RWPE1 (cell line): Measurements from ENCODE around the gene SLIT3.

Experiments
- CTCF ChIA-PET: fragments of 350-600 bp; sonication (Branson Sonifier 250); formaldehyde crosslinking; extraction: SDS; loops from one replicate; lab custom pipeline; 2021; lab: Yijun Ruan, JAX
- POLR2A ChIA-PET: fragments of 400-600 bp; formaldehyde crosslinking; extraction: SDS; loops from one replicate; lab custom pipeline; 2020; ENCODE audit warnings: antibody characterized with exemption; ENCODE audit not compliant: low non-redundant PET; lab: Yijun Ruan, JAX
- DNase-seq: peaks from one replicate; pipeline ENCODE4 v3.0.0; 2012; ENCODE audit warnings: low spot score
- H3K27ac ChIP-seq: fragments of 450-650 bp; 2 replicates; pipeline ENCODE4 v1.5.1; 2017
- TF ChIP-seq, protein P1 (sequence below): fragments of 450-650 bp; conservative IDR thresholded peaks from 2 replicates; pipeline ENCODE4 v1.5.1; 2017; ENCODE audit warnings: low read depth, mild to moderate bottlenecking

SLIT3 gene

DNA sequence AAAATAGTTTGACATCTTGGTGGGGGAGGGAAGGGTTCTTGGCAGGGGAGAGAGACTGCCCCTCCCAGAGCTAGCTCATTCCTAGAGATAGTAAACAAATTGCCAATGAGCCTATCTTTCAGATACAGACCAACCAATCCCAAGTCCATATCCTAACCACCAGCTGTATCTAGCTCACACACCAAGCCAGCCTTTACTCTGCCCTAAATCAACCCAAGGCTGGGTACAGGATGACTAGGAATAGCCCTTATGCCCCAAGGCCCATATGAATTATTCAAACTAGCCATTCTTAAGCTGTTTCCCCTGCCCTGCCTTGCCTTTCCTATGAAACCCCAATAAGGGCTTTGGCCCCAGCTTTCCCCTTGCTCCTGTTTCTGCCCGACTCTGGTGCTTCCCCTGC, 440.4 kb downstream of the SLIT3 start:
- CTCF ChIA-PET: no interaction called here
- H3K27ac ChIP-seq: no peak overlapping the region
- TF ChIP-seq, protein P1, sequence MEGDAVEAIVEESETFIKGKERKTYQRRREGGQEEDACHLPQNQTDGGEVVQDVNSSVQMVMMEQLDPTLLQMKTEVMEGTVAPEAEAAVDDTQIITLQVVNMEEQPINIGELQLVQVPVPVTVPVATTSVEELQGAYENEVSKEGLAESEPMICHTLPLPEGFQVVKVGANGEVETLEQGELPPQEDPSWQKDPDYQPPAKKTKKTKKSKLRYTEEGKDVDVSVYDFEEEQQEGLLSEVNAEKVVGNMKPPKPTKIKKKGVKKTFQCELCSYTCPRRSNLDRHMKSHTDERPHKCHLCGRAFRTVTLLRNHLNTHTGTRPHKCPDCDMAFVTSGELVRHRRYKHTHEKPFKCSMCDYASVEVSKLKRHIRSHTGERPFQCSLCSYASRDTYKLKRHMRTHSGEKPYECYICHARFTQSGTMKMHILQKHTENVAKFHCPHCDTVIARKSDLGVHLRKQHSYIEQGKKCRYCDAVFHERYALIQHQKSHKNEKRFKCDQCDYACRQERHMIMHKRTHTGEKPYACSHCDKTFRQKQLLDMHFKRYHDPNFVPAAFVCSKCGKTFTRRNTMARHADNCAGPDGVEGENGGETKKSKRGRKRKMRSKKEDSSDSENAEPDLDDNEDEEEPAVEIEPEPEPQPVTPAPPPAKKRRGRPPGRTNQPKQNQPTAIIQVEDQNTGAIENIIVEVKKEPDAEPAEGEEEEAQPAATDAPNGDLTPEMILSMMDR: no peak
- POLR2A ChIA-PET: no interaction called here
- no peak for DNase-seq

DNA sequence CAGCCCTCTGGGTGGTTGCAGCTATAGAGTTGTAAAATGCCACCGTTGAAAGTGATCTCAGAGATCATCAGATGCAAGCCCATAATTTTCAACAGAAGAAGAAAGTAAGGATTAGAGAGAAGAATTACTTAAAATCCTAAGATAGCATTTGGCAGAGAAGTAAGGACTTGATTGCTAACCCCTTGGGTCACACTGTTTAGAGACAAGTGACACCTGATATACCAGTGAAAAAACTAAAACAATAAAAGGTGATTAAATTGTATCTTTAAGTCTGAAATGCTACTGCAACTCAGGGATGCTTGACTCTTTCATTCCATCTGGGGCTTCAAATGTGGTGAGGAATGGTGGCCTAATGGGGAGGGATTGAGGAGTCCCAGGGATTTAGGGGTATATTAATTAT, 440.9 kb downstream of the SLIT3 start:
- POLR2A ChIA-PET: no interaction called here

DNA sequence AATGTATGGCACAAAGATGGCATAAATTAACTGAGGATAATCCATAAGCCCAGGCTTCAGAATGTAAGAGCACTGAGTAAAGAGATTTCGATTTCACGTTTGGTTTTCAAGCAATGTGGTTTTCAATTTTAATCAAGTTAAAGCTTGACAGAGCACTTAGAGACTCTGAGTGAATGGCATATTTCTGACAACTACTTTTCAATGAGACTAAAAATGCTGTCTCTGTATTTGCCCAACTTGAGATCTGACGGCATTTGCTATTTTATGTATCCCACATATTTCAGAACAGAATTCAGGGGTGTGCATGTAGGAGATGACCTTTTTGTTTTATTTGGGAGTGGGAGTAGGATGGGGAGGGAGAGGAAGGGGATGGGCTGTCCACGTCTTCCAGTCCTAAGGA, 441.5 kb downstream of the SLIT3 start:
- ChIA-PET POLR2A (no interaction called here), CTCF (no interaction called here)
- no peak for DNase-seq
- H3K27ac ChIP-seq: no peak overlapping the region
- TF ChIP-seq, protein P1: no peak

More for the DNA sequence above, 440.9 kb downstream of the SLIT3 start:
- H3K27ac ChIP-seq: no peak overlapping the region
- CTCF ChIA-PET: no interaction called here
- DNase-seq: no peak
- TF ChIP-seq, protein P1: no peak

DNA sequence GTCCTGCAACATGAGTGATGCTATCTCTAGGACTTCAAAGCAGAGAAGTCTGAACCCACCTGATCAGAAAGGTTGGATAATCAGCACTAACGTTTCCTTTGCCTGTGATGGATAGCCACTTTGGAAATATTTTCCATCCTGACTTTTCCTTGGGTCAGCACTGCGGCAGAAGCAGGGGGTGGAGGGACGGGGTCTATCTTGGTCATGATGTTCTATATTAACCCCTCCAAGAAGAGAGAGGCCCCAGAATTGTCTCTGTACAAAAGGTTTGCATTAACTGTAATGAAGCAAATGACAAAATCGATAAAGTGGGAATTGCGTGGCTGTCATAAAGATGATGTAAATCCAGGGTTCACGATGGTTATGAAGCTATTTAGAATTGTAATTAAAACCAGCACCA, 441.9 kb downstream of the SLIT3 start:
- ChIA-PET CTCF (no interaction called here), POLR2A (no interaction called here)
- no peak for DNase-seq
- no peak overlapping the region for H3K27ac ChIP-seq
- TF ChIP-seq, protein P1: no peak

DNA sequence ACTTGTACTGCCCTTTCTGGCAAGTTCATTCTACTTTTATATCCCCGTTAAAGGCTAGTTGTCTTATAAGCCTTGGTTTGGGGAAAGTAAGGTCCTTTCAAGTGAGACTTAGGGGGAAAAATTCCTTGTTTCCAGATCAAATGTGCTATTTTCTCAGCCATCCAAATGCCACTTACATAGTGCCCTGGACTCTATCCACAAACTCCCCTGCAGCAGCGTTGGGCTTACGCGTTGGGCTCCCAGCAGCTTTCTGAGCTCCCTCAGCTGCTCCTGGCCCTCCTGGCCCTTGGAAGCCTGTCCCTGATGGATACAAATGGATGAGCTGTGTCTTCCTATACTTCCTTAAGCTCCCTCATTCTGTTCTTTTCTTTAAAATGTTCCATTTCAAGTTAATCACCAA, 442.6 kb downstream of the SLIT3 start:
- CTCF ChIA-PET: interaction anchor here (0.6 kb wide), 1 partner anchor 874 kb away, joined by 4 read pairs; no protein-coding TSS in a partner anchor
- no peak for DNase-seq
- no peak overlapping the region for H3K27ac ChIP-seq
- POLR2A ChIA-PET: interaction anchor here (0.5 kb wide), 1 partner anchor 1610 kb away, joined by 18 read pairs; no protein-coding TSS in a partner anchor
- TF ChIP-seq, protein P1: no peak

DNA sequence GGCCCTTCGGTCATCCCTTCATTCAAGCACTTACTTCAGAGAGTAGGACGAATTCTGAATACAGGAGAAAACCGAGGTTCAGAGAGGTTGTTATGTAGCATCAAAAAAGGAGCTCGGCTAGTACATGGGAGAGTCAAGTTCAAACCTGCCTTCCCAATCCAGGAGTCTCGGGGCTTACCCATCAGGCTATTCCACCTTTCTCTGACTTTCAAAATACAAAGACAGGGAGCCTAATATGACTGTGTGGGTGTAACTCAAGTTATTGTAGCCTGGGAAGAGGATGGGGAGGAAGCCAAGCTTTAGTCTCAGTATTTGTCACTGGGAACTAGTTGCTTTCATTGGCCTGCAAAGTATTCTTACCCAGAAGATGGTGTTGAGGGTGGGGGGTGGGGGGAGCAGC, 447.0 kb downstream of the SLIT3 start:
- CTCF ChIA-PET: interaction anchor here (0.6 kb wide), 1 partner anchor 34 kb away, joined by 3 read pairs; no protein-coding TSS in a partner anchor
- TF ChIP-seq, protein P1: no peak
- POLR2A ChIA-PET: no interaction called here
- H3K27ac ChIP-seq: no peak overlapping the region
- DNase-seq: no peak
